ENCODE measurements around the gene ACBD6.

ACBD6 gene

DNA sequence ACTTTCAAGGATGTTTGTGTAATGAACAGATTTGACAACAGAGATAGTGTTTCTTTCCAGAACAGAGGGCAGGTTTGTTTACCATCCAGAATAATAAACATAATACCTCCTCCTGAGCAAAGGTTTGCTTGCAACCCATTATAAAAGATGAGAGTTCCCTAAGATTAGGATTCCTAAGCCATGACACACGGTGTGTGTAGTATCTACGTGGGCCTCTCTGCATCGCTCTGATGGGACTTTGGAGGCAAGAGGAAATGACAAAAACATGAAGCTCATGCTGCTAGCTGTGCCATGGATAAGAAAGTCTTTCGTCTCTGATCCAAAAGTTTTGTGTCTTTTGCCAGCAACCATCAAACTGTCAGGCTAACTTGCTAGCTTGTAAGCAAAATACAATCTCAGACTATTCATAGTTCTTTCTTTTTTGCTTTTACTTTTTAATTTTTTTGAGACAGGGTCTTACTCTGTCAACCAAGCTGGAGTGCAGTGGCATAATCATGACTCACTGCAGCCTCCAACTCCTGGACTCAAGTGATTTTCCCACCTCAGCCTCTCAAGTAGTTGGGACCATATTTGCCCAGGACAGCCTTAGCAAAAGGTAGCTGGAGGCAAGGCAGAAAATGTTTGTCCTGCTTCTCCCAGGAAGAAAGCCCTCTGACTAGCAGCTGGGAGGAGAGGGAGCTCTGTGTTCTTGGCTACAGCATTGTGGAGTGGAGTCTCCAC lies 191.2 kb downstream of the ACBD6 start:
- Histone ChIP-seq H3K9me2 (replicated peaks; ENCODE audit: low read depth, low read length) (no peaks in the 10 kb centered on the region), H3K9ac (ENCODE audit: low read depth, low read length, poor library complexity, severe bottlenecking) (no peak overlapping the region), H3K4me3 (ENCODE audit: low read length, poor library complexity, severe bottlenecking) (no peak overlapping the region), H3K4me1 (ENCODE audit: insufficient read depth, low read length, poor library complexity, severe bottlenecking) (no peaks in the 10 kb centered on the region), H3K27me3 (ENCODE audit: insufficient read depth, low read length, poor library complexity, severe bottlenecking) (no peaks in the 10 kb centered on the region), H3F3A (ENCODE audit: low read depth) (no peaks in the 10 kb centered on the region), H4K20me1 (ENCODE audit: insufficient read depth, low read length, poor library complexity, severe bottlenecking) (no peaks in the 10 kb centered on the region), H2AFZ (ENCODE audit: low read length) (no peak overlapping the region), H3K4me2 (ENCODE audit: low read depth, low read length, poor library complexity, severe bottlenecking) (no peak overlapping the region), H3K36me3 (ENCODE audit: insufficient read depth, low read length) (peaks cover 42% of the 10 kb centered on the region), H3K9me3 (ENCODE audit: insufficient read depth, low read depth, low read length) (peaks cover 7% of the 10 kb centered on the region; the same call in 1 of the 2 replicates), H3K79me2 (ENCODE audit: insufficient read depth, low read length) (no peaks in the 10 kb centered on the region)
- TF ChIP-seq, protein P1, sequence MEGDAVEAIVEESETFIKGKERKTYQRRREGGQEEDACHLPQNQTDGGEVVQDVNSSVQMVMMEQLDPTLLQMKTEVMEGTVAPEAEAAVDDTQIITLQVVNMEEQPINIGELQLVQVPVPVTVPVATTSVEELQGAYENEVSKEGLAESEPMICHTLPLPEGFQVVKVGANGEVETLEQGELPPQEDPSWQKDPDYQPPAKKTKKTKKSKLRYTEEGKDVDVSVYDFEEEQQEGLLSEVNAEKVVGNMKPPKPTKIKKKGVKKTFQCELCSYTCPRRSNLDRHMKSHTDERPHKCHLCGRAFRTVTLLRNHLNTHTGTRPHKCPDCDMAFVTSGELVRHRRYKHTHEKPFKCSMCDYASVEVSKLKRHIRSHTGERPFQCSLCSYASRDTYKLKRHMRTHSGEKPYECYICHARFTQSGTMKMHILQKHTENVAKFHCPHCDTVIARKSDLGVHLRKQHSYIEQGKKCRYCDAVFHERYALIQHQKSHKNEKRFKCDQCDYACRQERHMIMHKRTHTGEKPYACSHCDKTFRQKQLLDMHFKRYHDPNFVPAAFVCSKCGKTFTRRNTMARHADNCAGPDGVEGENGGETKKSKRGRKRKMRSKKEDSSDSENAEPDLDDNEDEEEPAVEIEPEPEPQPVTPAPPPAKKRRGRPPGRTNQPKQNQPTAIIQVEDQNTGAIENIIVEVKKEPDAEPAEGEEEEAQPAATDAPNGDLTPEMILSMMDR (conservative IDR thresholded peaks at IDR 0.05; ENCODE audit: low read length), result no peak
- TF ChIP-seq EZH2phosphoT487 (IDR thresholded peaks at IDR 0.05; ENCODE audit: borderline replicate concordance), result no peak

DNA sequence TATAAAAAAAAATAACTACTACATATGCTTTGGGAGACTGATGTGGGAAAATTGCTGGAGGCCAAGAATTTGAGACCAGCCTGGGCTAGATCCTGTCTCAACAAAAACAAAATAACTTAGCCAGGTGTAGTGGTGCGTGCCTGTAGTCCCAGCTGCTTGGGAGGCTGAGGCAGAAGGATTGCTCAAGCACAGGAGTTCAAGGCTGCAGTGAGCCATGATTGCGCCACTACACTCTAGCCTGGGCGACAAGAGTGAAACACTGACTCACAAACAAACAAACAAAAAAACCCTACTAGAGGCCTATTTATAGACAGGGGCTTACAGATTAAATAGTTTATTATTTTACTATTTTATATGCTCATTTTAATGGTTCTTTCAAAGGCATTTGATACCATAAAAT lies 192.3 kb downstream of the ACBD6 start:
- Histone ChIP-seq H3K9me3 (ENCODE audit: insufficient read depth, low read depth, low read length) (peaks cover 7% of the 10 kb centered on the region; the same call in 1 of the 2 replicates), H3K4me3 (ENCODE audit: low read length, poor library complexity, severe bottlenecking) (no peak overlapping the region), H3K79me2 (ENCODE audit: insufficient read depth, low read length) (no peaks in the 10 kb centered on the region), H3K4me2 (ENCODE audit: low read depth, low read length, poor library complexity, severe bottlenecking) (no peak overlapping the region), H3K27me3 (ENCODE audit: insufficient read depth, low read length, poor library complexity, severe bottlenecking) (no peaks in the 10 kb centered on the region), H3K36me3 (ENCODE audit: insufficient read depth, low read length) (peaks cover 42% of the 10 kb centered on the region), H3K9ac (ENCODE audit: low read depth, low read length, poor library complexity, severe bottlenecking) (no peak overlapping the region), H3F3A (ENCODE audit: low read depth) (no peaks in the 10 kb centered on the region), H3K9me2 (replicated peaks; ENCODE audit: low read depth, low read length) (no peaks in the 10 kb centered on the region), H4K20me1 (ENCODE audit: insufficient read depth, low read length, poor library complexity, severe bottlenecking) (no peaks in the 10 kb centered on the region), H3K4me1 (ENCODE audit: insufficient read depth, low read length, poor library complexity, severe bottlenecking) (no peaks in the 10 kb centered on the region), H2AFZ (ENCODE audit: low read length) (no peak overlapping the region)
- no peak for TF ChIP-seq EZH2phosphoT487 (IDR thresholded peaks at IDR 0.05; ENCODE audit: borderline replicate concordance)

DNA sequence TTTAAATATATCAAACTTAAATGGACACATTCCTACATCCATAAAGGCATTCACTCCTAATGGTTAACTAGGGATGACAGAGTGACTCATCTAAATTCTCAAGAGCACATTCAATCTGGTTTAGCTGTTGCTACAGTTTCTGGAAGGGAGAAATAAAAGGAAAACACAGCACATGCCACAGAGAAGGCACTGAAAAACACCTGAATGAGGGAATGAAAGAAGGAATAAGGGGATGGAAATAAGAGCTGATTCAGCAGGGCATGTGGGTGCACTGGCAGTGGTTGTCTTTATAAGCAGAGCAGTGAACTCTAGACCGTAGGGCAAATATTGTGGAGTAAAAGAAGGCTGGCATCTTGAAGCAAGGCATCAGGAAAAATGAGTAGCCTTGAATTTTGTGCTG lies 193.0 kb downstream of the ACBD6 start:
- Histone ChIP-seq H3K4me2 (ENCODE audit: low read depth, low read length, poor library complexity, severe bottlenecking) (no peak overlapping the region), H3K9ac (ENCODE audit: low read depth, low read length, poor library complexity, severe bottlenecking) (no peak overlapping the region), H3K4me1 (ENCODE audit: insufficient read depth, low read length, poor library complexity, severe bottlenecking) (no peaks in the 10 kb centered on the region), H3K27me3 (ENCODE audit: insufficient read depth, low read length, poor library complexity, severe bottlenecking) (no peaks in the 10 kb centered on the region), H2AFZ (ENCODE audit: low read length) (no peak overlapping the region), H3K9me3 (ENCODE audit: insufficient read depth, low read depth, low read length) (peaks cover 7% of the 10 kb centered on the region; the same call in 1 of the 2 replicates), H3F3A (ENCODE audit: low read depth) (no peaks in the 10 kb centered on the region), H3K79me2 (ENCODE audit: insufficient read depth, low read length) (no peaks in the 10 kb centered on the region), H3K4me3 (ENCODE audit: low read length, poor library complexity, severe bottlenecking) (no peak overlapping the region), H3K9me2 (replicated peaks; ENCODE audit: low read depth, low read length) (no peaks in the 10 kb centered on the region), H4K20me1 (ENCODE audit: insufficient read depth, low read length, poor library complexity, severe bottlenecking) (no peaks in the 10 kb centered on the region), H3K36me3 (ENCODE audit: insufficient read depth, low read length) (peaks cover 38% of the 10 kb centered on the region)
- no peak for TF ChIP-seq EZH2phosphoT487 (IDR thresholded peaks at IDR 0.05; ENCODE audit: borderline replicate concordance)
- TF ChIP-seq, protein P1 (conservative IDR thresholded peaks at IDR 0.05; ENCODE audit: low read length), result no peak
